HepG2 (cell line): Measurements from ENCODE around the gene NVL. TPM values are rescaled to one million over a fixed set of nuclear protein-coding genes. Genes with fewer than 3 reads are reported as not detected.

Experiments used
- ATAC-seq: fragments of 200-7000 bp; cut with Tn5 transposase; 3 replicates; pipeline ENCODE4 v1.9.1; 2020; ENCODE audit warnings: mild to moderate bottlenecking, moderate library complexity
- BruUV-seq: library from RNA; stranded (reverse); fragments of 400-500 nt; replicated peaks from 2 replicates; lab custom pipeline; 2021; lab: Mats Ljungman, UMichigan
- CTCF ChIA-PET: fragments of 300-600 bp; formaldehyde crosslinking; extraction: SDS; loops from one replicate; lab custom pipeline; 2021; ENCODE audit warnings: low total read pairs, inconsistent platforms, low intra/inter-chr PET ratio; lab: Yijun Ruan, JAX
- POLR2A ChIA-PET: fragments of 350-600 bp; sonication (Branson Sonifier 250); formaldehyde crosslinking; loops from one replicate; lab custom pipeline; 2020; ENCODE audit warnings: antibody characterized with exemption, inconsistent platforms; lab: Yijun Ruan, JAX
- DNase-seq: peaks from one replicate; pipeline ENCODE4 v3.0.0-alpha.2; 2015; ENCODE audit warnings: low spot score
- FAIRE-seq: peaks from 3 replicates; lab custom pipeline; 2011; peaks lifted over from hg19 to GRCh38; lab: Jason Lieb, UNC
- H2AFZ ChIP-seq: one replicate; pipeline ENCODE4 v1.6.1; 2011; ENCODE audit warnings: low read length, inconsistent platforms
- H3K27ac ChIP-seq: fragments of 300-600 bp; 3 replicates; pipeline ENCODE4 v1.8.0; 2011; ENCODE audit warnings: mixed run types, mild to moderate bottlenecking, mixed read lengths, low read length, inconsistent platforms; ENCODE audit not compliant: insufficient read depth; ENCODE audit errors: extremely low read length
- H3K27me3 ChIP-seq, 2 experiments: fragments of 200-600 bp in 1 of 2; 2 replicates in 1 of 2; 3 replicates in 1 of 2; pipeline versions ENCODE4 v1.6.0 to v1.8.0; 2011; ENCODE audit warnings: low read length in 2 of 2, mild to moderate bottlenecking in 2 of 2, moderate library complexity in 2 of 2, inconsistent platforms in 1 of 2; ENCODE audit not compliant: insufficient read depth in 2 of 2, control insufficient read depth in 1 of 2
- H3K36me3 ChIP-seq, 2 experiments: fragments of 200-600 bp in 1 of 2; replicated peaks in 1 of 2; 2 replicates in 1 of 2; 3 replicates in 1 of 2; pipeline versions ENCODE4 v1.5.1 to v1.8.0; 2011; ENCODE audit warnings: low read length in 2 of 2, inconsistent platforms in 1 of 2; ENCODE audit not compliant: insufficient read depth in 2 of 2, control insufficient read depth in 1 of 2
- H3K4me1 ChIP-seq: 2 replicates; pipeline ENCODE4 v1.5.1; 2012; ENCODE audit warnings: low read length, inconsistent platforms; ENCODE audit not compliant: insufficient read depth
- H3K4me2 ChIP-seq: 2 replicates; pipeline ENCODE4 v1.6.0; 2011; ENCODE audit warnings: low read depth, low read length, inconsistent platforms
- H3K4me3 ChIP-seq, 3 experiments: fragments of 200-600 bp in 1 of 3; sonication (generic), shearing (Covaris generic) in 1 of 3; replicated peaks in 1 of 3; 2 replicates each; pipeline ENCODE4 v1.5.1; 2011 to 2016; ENCODE audit warnings: low read length in 3 of 3, inconsistent platforms in 2 of 3, low read depth in 2 of 3, mild to moderate bottlenecking in 2 of 3, control low read depth in 1 of 3, mixed read lengths in 1 of 3; ENCODE audit not compliant: insufficient read depth in 1 of 3
- H3K79me2 ChIP-seq: one replicate; pipeline ENCODE4 v1.6.1; 2011; ENCODE audit warnings: low read length, inconsistent platforms; ENCODE audit not compliant: insufficient read depth
- H3K9ac ChIP-seq: 2 replicates; pipeline ENCODE4 v1.6.0; 2011; ENCODE audit warnings: mild to moderate bottlenecking, low read depth, low read length, inconsistent platforms; ENCODE audit not compliant: insufficient read depth
- H3K9me3 ChIP-seq: 2 replicates; pipeline ENCODE4 v1.5.1; 2012; ENCODE audit warnings: mild to moderate bottlenecking, low read length
- H4K20me1 ChIP-seq: 2 replicates; pipeline ENCODE4 v1.6.0; 2011; ENCODE audit warnings: inconsistent platforms, mild to moderate bottlenecking, low read length, moderate library complexity; ENCODE audit not compliant: insufficient read depth
- CBX5 ChIP-seq: sonication (generic); formaldehyde crosslinking; IDR thresholded peaks from 2 replicates; pipeline ENCODE4 v1.4.0; 2020; ENCODE audit warnings: missing genetic modification reagents, borderline replicate concordance
- FOXK1 ChIP-seq: sonication (generic); formaldehyde crosslinking; IDR thresholded peaks from 2 replicates; pipeline ENCODE4 v1.4.0; 2020; ENCODE audit warnings: low read depth, missing genetic modification reagents, borderline replicate concordance
- NFAT5 ChIP-seq: sonication (generic); formaldehyde crosslinking; IDR thresholded peaks from 2 replicates; pipeline ENCODE4 v1.4.0; 2020; ENCODE audit warnings: missing genetic modification reagents
- PAWR ChIP-seq: sonication (generic); formaldehyde crosslinking; IDR thresholded peaks from 2 replicates; pipeline ENCODE4 v1.4.0; 2020; ENCODE audit warnings: missing genetic modification reagents, mild to moderate bottlenecking, borderline replicate concordance
- POGK ChIP-seq: sonication (generic); formaldehyde crosslinking; conservative IDR thresholded peaks from 2 replicates; pipeline ENCODE4 v1.8.0; 2022; ENCODE audit warnings: mild to moderate bottlenecking, moderate library complexity, missing genetic modification reagents
- SIX4 ChIP-seq: sonication (generic); formaldehyde crosslinking; IDR thresholded peaks from 2 replicates; pipeline ENCODE4 v1.4.0; 2020; ENCODE audit warnings: missing genetic modification reagents
- SUZ12 ChIP-seq: fragments of 150-350 bp; IDR thresholded peaks from 2 replicates; pipeline ENCODE4 v1.6.1; 2014; ENCODE audit warnings: low read depth, low read length
- TCF7L2 ChIP-seq: IDR thresholded peaks from 2 replicates; pipeline ENCODE4 v1.6.1; 2011; ENCODE audit warnings: mild to moderate bottlenecking, low read depth, low read length, moderate library complexity
- ZBTB26 ChIP-seq: IDR thresholded peaks from 2 replicates; pipeline ENCODE4 v1.6.1; 2016; ENCODE audit warnings: missing compliant biosample characterization, missing genetic modification reagents, borderline replicate concordance
- ZNF3 ChIP-seq: IDR thresholded peaks from 2 replicates; pipeline ENCODE4 v1.7.0; 2017; ENCODE audit warnings: inconsistent platforms
- WGBS: methylation state at CpG from one replicate; pipeline ENCODE4 v1.1.6; 2017; ENCODE audit warnings: low lambda C conversion rate; 5-methylcytosine and 5-hydroxymethylcytosine counted together
- in situ Hi-C: cut with HindIII; loops from 2 replicates; pipeline ENCODE4 v1.10.0; 2017; ENCODE audit warnings: low pct_unique_long_range_greater_than_20kb; ENCODE audit not compliant: extremely low pct_ligation_motif_present
- intact Hi-C: fragments of 100-400 bp; cut with micrococcal nuclease; formaldehyde crosslinking; loops from one replicate; pipeline ENCODE4 v1.10.0; 2022; ENCODE audit not compliant: unreplicated experiment
- polyA plus RNA-seq, 8 experiments: library from polyadenylated mRNA; depleted of rRNA in 3 of 8; stranded (reverse) in 7 of 8; unstranded in 1 of 8; fragments of >200 nt; fragmentation: Illumina TruSeq in 4 of 8; extraction: Trizol in 4 of 8; gene quantifications; 2 replicates each; pipeline versions ENCODE4 v1.2.1 to v1.2.3, GENCODE V29; 2011 to 2016; ENCODE audit warnings: low read depth in 4 of 8, missing spikeins in 1 of 8, mixed read lengths in 1 of 8; ENCODE audit not compliant: insufficient read depth in 1 of 8
- total RNA-seq, 5 experiments: library from RNA; depleted of rRNA; stranded (reverse); fragments of >200 nt; fragmentation: Illumina TruSeq; extraction: Trizol; gene quantifications; 2 replicates each; pipeline ENCODE4 v1.2.3, GENCODE V29; 2016; ENCODE audit warnings: low read depth in 1 of 5

Gene NVL
- total and polyA plus RNA-seq, 2 of the 13 experiments (the other 11 are each of a cell fraction or from before 2014, with no cell fraction given), result 8.3 to 21.0 TPM

GRCh38 chr1:224333939-224334786 lies 4.2 kb upstream of the NVL start:
- Histone ChIP-seq H2AFZ (peak overlapping the region; percentile 31), H3K4me1 (peaks cover 10% of the 10 kb centered on the region), H3K36me3 (no peaks in the 10 kb centered on the region), H3K9me3 (no peaks in the 10 kb centered on the region), H3K4me3 (no peak overlapping the region), H3K79me2 (peaks cover 8% of the 10 kb centered on the region), H3K9ac (no peak overlapping the region), H3K27ac (no peak overlapping the region), H3K27me3 (no peaks in the 10 kb centered on the region; a peak in 1 of 5 replicates), H4K20me1 (no peaks in the 10 kb centered on the region), H3K4me2 (no peak overlapping the region)
- no peak for DNase-seq
- BruUV-seq, result no TSS peak
- ChIA-PET POLR2A (no interaction called here), CTCF (interaction anchor here (1.2 to 2.4 kb wide), 3 partner anchors 123 to 218 kb away, joined by 3 to 11 read pairs (median 7); no protein-coding TSS in a partner anchor)
- intact Hi-C loops, result loop anchor here (1.0 to 10.0 kb wide), 3 partner anchors 164 to 489 kb away; partner anchors contain the start of gene TP53BP2
- in situ Hi-C loops, result loop anchor here (5.0 kb wide), 1 partner anchor 217 kb away; no protein-coding TSS in a partner anchor
- no peak for FAIRE-seq
- no peak for ATAC-seq
- WGBS, result 3% methylated on average over 5 of the region's 5 CpGs
- no peak for TF ChIP-seq CBX5 (CRISPR knock-in tag)
- TF ChIP-seq SIX4 (CRISPR knock-in tag), result no peak
- TF ChIP-seq POGK (CRISPR knock-in tag), result no peak
- TF ChIP-seq NFAT5 (CRISPR knock-in tag), result no peak
- TF ChIP-seq TCF7L2, result no peak
- TF ChIP-seq ZBTB26 (CRISPR knock-in tag), result no peak
- no peak for TF ChIP-seq FOXK1 (CRISPR knock-in tag)
- TF ChIP-seq PAWR, result no peak
- no peak for TF ChIP-seq ZNF3 (CRISPR knock-in tag)
- TF ChIP-seq SUZ12, result no peak
